Thyroid gland (tissue), 4 donors: ENCODE results near the gene SLC9A7.

ENCODE experiments used
- CTCF ChIP-seq, 6 experiments: fragments of 200-600 bp in 3 of 6; fragments of 450-650 bp in 3 of 6; sonication (generic) in 3 of 6; IDR thresholded peaks; one replicate each; pipeline ENCODE4 v1.5.1; 2016 to 2019; ENCODE audit warnings: antibody characterized with exemption in 6 of 6, mild to moderate bottlenecking in 2 of 6, inconsistent platforms in 1 of 6, moderate library complexity in 1 of 6
- POLR2A ChIP-seq, 2 donors: fragments of 450-650 bp; IDR thresholded peaks; one replicate each; pipeline ENCODE4 v1.6.1; 2017; ENCODE audit warnings: antibody characterized with exemption in 2 of 2, mild to moderate bottlenecking in 2 of 2, moderate library complexity in 1 of 2

GRCh38 chrX:46757052-46757451 lies 1.9 kb downstream of the SLC9A7 start:
- TF ChIP-seq CTCF (IDR thresholded peaks at IDR 0.05), result no peak
- no peak for TF ChIP-seq POLR2A (IDR thresholded peaks at IDR 0.05)
